Stimulated activated memory B cell treated with anti-CD40 and anti-IgM and Interleukin-4, amounts not matched to agents 10 μg/mL and 1 μg/mL and 100 μg/mL, for 72 hours (primary cell): ENCODE measurements around the gene ASGR2.
A peak's percentile ranks its signal among the peaks of the same experiment; 100 is the strongest.
"Not testable (repeated sequence)": the region's sequence is repeated elsewhere in the genome, so short reads cannot be mapped to it uniquely, and the experiment has no call there.

Experiments
- ATAC-seq: fragments of 150-1000 bp; cut with Tn5 transposase; 2 replicates; pipeline ENCODE4 v1.10.0; 2021
- H3K27ac Mint-ChIP-seq: one replicate; pipeline ENCODE4 v1.8.0; 2022; ENCODE audit warnings: mild to moderate bottlenecking, mixed read lengths
- H3K27me3 Mint-ChIP-seq: one replicate; pipeline ENCODE4 v1.8.0; 2022; ENCODE audit warnings: mixed read lengths
- H3K36me3 Mint-ChIP-seq: one replicate; pipeline ENCODE4 v1.8.0; 2022; ENCODE audit warnings: mixed read lengths
- H3K4me1 Mint-ChIP-seq: one replicate; pipeline ENCODE4 v1.8.0; 2022; ENCODE audit warnings: mixed read lengths
- H3K4me3 Mint-ChIP-seq: one replicate; pipeline ENCODE4 v1.8.0; 2022; ENCODE audit warnings: mild to moderate bottlenecking, moderate library complexity, mixed read lengths
- H3K9me3 Mint-ChIP-seq: one replicate; pipeline ENCODE4 v1.8.0; 2022; ENCODE audit warnings: mixed read lengths

Gene ASGR2, protein sequence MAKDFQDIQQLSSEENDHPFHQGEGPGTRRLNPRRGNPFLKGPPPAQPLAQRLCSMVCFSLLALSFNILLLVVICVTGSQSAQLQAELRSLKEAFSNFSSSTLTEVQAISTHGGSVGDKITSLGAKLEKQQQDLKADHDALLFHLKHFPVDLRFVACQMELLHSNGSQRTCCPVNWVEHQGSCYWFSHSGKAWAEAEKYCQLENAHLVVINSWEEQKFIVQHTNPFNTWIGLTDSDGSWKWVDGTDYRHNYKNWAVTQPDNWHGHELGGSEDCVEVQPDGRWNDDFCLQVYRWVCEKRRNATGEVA

DNA sequence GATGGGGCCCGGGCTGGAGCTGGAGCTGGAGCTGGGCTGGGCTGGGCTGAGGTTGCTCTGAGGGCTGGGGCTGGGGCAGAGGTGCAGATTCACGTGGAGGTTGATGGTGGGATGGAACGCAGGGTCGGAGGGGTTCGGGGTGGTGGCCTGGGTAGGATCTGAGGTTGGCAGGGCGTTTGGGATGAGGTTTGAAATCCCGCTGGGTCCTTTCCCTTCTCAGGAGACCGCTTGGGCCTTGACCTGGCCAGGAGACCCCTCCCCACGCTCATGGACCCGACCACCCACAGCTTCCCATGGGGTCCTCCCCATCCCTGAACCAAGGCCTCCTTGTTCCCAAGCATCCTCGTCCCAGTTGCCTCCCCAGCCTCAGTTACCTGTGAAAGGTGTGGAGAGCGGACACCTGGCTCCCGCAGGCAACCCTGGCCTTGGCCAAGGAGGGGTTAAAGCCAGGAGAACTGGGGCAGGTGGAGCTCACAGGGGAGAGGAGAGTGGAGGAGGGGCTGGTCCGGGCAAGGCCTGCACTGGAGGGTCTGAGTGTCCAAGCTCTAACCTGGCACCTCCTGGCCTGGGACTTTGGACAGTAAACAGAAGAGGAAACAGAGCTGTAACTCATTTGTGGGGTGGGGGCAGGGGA is at the start of gene ASGR2:
Gene ASGR2 (minus strand): TSS at position 582 of the 634 bp plus-strand sequence. CDS start 582 bp downstream, outside the sequence.
- Mint-ChIP-seq H3K9me3 (peaks cover 3% of the 10 kb centered on the region), H3K4me3 (no peak within 1 kb of the TSS), H3K36me3 (no peaks in the 10 kb centered on the region), H3K27me3 (peaks cover 27% of the 10 kb centered on the region), H3K4me1 (peaks cover 9% of the 10 kb centered on the region), H3K27ac (no peak within 1 kb of the TSS)
- ATAC-seq: no peak

DNA sequence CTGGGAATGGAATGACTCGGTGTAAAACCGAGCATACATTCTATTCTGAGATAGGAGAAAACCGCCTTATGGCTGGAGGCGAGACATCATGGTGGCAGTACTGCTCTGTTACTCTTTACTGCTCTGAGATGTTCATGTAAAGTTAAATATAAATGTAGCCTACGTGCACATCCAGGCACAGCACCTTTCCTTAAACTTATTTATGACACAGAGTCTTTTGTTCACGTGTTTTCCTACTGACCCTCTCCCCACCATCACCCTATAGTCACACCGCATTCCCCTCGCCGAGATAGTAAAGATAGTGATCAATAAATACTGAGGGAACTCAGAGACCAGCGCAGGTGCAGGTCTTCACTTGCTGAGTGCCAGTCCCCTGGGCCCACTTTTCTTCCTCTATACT is 44.9 kb upstream of the ASGR2 start:
- H3K4me3 Mint-ChIP-seq, H3K9me3 Mint-ChIP-seq, H3K4me1 Mint-ChIP-seq, ATAC-seq, H3K27ac Mint-ChIP-seq, H3K36me3 Mint-ChIP-seq: not testable (repeated sequence)
- peaks cover 65% of the 10 kb centered on the region for H3K27me3 Mint-ChIP-seq

DNA sequence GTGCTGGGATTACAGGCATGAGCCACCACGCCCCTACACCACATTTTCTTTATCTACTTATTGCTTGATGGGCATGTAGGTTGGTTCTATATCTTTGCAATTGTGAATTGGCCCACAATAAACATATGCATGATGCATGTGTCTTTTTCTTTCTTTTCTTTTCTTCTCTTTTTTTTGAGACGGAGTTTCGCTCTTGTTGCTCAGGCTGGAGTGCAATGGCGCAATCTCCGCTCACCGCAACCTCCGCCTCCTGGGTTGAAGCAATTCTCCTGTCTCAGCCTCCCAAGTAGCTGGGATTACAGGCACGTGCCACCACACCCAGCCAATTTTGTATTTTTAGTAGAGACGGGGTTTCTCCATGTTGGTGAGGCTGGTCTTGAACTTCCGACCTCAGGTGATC is 43.8 kb upstream of the ASGR2 start:
- not testable (repeated sequence) for H3K4me1 Mint-ChIP-seq

DNA sequence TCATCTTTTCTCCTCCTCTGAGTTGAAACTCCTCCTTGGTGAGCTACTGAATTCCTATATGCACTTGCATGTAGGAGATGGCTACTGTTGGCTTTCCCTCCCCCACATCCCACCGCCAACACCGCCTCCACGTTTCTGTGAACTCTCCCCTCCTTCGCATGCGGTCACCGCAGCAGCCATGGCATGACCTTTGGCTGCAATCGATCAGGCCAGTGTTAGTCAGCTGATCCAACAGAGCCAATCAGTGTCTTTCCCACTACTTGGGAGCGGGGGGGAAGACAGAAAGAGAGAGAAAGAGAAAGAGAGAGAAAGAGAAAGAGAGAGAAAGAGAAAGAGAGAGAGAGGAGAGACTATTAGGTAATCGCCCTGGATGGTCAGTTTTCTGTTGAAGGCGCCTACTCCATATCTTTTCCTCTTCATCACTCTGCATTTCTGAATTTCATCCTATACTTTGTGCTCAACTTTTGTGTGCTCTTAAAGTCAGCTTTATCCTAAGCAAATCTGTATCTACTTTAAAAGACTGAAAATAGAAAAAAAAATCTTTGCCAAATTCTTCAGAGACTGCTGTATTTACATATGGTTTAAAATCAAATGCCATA is 41.8 kb upstream of the ASGR2 start:
- no peak for ATAC-seq
- Mint-ChIP-seq H3K27ac (no peak overlapping the region), H3K4me3 (no peak overlapping the region), H3K27me3 (peaks cover 42% of the 10 kb centered on the region), H3K4me1 (no peaks in the 10 kb centered on the region), H3K9me3 (no peaks in the 10 kb centered on the region), H3K36me3 (no peaks in the 10 kb centered on the region)

More for the DNA sequence above, 43.8 kb upstream of the ASGR2 start:
- H3K27me3 Mint-ChIP-seq: peaks cover 55% of the 10 kb centered on the region
- H3K4me3 Mint-ChIP-seq, H3K36me3 Mint-ChIP-seq, ATAC-seq, H3K27ac Mint-ChIP-seq, H3K9me3 Mint-ChIP-seq: not testable (repeated sequence)

DNA sequence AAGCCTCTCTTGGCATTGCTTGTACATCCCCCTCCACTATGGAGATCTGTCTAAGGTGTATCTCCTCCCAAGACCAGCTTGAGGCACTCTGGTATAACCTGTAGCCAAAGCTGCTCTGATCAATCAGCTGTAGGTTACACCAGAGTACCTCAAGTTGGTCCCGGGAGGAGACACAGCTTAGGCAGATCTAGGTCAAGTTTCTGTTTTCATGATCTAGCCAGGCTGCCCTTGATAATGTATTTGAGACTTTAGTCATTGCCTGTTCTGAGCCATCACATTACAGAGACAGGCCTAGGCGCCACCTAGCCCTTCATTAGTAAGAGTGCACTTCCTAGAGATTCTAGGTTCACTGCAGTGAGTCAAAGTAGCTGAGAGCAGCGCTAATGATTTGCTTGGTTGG is 33.1 kb upstream of the ASGR2 start:
- no peak for ATAC-seq
- no peaks in the 10 kb centered on the region for H3K4me1 Mint-ChIP-seq
- H3K27me3 Mint-ChIP-seq: no peaks in the 10 kb centered on the region
- H3K9me3 Mint-ChIP-seq: no peaks in the 10 kb centered on the region
- no peak overlapping the region for H3K27ac Mint-ChIP-seq
- H3K36me3 Mint-ChIP-seq: no peaks in the 10 kb centered on the region
- no peak overlapping the region for H3K4me3 Mint-ChIP-seq

DNA sequence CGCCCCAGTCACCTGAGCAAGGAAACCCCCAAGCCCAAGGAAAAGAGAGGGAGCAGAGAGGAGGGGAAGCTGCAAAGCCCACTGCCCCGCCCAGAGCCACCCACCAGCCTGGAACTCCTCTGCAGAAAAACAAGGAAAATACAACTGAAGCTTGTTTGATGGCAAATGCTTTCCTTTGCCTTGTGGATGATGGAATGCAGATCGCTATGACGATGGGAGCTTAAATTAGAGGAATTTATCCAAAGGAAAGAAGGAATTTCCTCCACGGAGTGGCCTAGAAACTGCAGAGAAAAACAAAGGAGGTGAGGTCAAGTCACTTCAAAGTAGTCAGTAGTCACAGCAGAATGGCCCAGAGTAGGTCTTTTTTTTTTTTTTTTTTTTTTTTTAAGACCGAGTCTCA is 31.5 kb upstream of the ASGR2 start:
- no peaks in the 10 kb centered on the region for H3K9me3 Mint-ChIP-seq

DNA sequence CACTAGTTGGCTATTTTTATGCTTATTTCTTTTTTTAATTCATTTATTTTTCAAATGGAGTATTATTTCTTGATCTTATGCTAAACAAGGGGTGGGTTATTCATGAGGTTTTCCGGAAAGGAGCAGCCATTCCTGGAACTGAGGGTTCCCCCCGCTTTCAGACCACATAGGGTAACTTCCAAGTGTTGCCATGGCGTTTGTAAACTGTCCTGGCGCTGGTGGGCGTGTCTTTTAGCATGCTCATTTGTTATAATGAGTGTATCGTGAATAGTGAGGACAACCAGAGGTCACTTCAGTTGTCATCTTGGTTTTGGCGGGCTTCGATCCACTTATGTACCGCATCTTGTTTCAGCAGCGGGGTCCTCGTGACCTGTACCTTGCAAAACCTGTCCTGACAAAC is 29.6 kb upstream of the ASGR2 start:
- H3K27me3 Mint-ChIP-seq: peaks cover 26% of the 10 kb centered on the region
- no peaks in the 10 kb centered on the region for H3K4me1 Mint-ChIP-seq
- no peak overlapping the region for H3K4me3 Mint-ChIP-seq
- ATAC-seq: no peak
- H3K36me3 Mint-ChIP-seq: no peaks in the 10 kb centered on the region
- no peaks in the 10 kb centered on the region for H3K9me3 Mint-ChIP-seq
- no peak overlapping the region for H3K27ac Mint-ChIP-seq

More for the DNA sequence above, 31.5 kb upstream of the ASGR2 start:
- ATAC-seq: no peak
- Mint-ChIP-seq H3K27ac (no peak overlapping the region), H3K4me1 (no peaks in the 10 kb centered on the region), H3K4me3 (no peak overlapping the region), H3K36me3 (no peaks in the 10 kb centered on the region), H3K27me3 (peaks cover 14% of the 10 kb centered on the region)

DNA sequence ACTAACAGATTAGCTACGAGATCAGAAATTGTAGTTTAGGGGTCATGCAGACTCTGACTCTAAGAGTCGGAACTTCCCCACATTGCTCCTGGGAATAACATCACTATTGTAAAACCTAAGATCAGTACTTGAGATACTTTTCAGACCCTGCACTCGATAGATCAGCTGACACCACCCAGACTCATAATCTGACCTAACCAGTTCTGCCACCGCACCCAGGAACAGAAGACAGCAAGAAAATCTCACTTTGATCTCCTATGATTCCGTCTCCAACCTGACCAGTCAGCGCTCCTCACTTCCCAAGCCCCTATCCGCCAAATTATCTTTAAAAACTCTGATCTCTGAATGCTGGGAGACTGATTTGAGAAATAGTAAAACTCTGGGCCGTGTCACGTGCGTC is 27.2 kb upstream of the ASGR2 start:
- H3K4me3 Mint-ChIP-seq: no peak overlapping the region
- peaks cover 41% of the 10 kb centered on the region for H3K27me3 Mint-ChIP-seq
- ATAC-seq: no peak
- H3K27ac Mint-ChIP-seq: no peak overlapping the region
- no peaks in the 10 kb centered on the region for H3K36me3 Mint-ChIP-seq
- H3K9me3 Mint-ChIP-seq: no peaks in the 10 kb centered on the region
- H3K4me1 Mint-ChIP-seq: no peaks in the 10 kb centered on the region

DNA sequence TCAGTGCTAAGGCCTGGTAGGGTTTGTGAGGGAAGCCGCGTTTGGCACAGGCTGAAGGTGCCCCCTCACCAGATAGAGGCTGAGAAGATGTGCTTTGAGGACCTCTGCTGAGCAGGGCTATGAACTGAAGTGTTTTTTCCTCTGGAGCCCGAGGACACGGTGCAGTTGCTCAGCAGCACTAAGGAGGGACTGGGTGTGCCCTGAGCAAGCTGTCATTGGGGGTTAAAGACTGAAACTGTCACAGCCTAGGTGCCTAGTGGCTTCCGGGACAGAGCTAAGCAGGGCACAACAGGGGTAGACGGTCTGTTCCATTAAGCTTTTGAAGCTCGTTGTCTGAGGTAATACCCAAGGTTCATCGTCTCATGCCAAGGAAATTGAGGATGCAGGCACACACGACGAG is 24.8 kb upstream of the ASGR2 start:
- H3K4me3 Mint-ChIP-seq: no peak overlapping the region
- no peaks in the 10 kb centered on the region for H3K9me3 Mint-ChIP-seq
- H3K4me1 Mint-ChIP-seq: no peaks in the 10 kb centered on the region
- H3K27me3 Mint-ChIP-seq: peaks cover 42% of the 10 kb centered on the region
- H3K36me3 Mint-ChIP-seq: no peaks in the 10 kb centered on the region
- no peak overlapping the region for H3K27ac Mint-ChIP-seq
- ATAC-seq: no peak

DNA sequence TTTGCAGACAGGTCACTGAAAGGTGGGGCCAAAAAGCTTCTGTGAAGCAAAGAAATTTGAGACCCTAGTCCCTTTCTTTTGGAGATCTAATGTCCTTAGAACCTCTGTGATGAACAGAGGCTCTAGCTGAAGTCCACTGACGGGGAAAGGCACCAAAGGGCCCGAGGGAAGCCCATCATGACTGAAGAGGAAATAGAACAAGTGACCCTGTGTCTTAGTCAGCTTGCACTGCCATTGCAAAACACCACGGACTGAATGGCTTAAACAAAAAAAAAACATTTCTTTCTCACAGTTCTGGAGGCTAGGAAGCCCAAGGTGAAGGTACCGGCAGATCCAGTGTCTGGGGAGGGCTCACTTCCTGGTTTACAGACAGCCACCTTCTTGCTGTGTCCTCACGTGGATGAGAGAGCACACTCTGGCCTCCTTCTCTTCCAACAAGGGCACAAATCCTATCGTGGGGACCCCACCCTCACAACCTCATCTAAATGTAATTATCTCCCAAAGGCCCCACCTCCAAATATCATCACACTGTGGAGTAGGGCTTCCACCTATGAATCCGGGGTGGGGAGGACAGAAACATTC is 24.3 kb upstream of the ASGR2 start:
- no peaks in the 10 kb centered on the region for H3K4me1 Mint-ChIP-seq
- no peak for ATAC-seq
- H3K27ac Mint-ChIP-seq: no peak overlapping the region
- H3K4me3 Mint-ChIP-seq: no peak overlapping the region
- no peaks in the 10 kb centered on the region for H3K36me3 Mint-ChIP-seq
- H3K27me3 Mint-ChIP-seq: peaks cover 42% of the 10 kb centered on the region
- no peaks in the 10 kb centered on the region for H3K9me3 Mint-ChIP-seq

DNA sequence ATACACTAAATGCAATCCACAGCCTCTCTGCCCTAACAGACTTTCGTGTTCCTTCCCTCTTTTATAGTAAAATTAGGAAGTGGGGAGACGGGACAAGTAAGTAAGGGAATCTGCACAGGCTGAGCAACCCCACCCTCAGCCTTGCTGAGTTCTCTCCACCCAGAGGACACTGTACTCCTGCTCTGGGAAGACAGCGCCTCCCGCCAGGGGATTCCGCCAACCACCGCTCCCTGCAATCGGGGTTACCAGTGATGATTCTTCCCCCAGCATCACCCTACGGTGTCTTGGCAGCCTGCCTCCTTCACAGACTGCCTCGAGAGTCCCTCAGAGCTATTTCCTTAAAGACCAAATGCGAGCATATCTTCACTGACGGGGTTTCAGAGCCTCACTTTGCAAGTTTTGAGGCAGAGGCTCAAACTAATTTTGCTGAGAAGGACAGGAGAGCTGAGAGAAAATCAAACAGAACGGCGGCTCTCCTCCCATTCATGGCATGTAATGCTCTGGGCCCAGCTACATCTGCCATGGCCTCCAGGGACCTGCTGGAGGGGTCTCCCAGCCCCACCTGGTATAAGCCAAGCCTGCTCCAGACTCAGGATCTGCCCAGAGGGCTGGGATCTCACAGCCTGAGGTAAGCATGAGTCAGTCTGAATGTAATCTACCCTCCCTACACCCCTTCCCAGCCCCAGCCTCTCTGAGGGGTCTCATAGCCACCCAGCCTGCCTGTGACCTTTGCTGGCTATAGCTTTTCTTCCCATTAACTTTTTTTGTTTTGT is 22.7 kb upstream of the ASGR2 start:
- Mint-ChIP-seq H3K27me3 (peaks cover 40% of the 10 kb centered on the region), H3K4me3 (no peak overlapping the region), H3K9me3 (no peaks in the 10 kb centered on the region), H3K4me1 (peaks cover 14% of the 10 kb centered on the region), H3K36me3 (no peaks in the 10 kb centered on the region), H3K27ac (no peak overlapping the region)
- ATAC-seq: no peak

DNA sequence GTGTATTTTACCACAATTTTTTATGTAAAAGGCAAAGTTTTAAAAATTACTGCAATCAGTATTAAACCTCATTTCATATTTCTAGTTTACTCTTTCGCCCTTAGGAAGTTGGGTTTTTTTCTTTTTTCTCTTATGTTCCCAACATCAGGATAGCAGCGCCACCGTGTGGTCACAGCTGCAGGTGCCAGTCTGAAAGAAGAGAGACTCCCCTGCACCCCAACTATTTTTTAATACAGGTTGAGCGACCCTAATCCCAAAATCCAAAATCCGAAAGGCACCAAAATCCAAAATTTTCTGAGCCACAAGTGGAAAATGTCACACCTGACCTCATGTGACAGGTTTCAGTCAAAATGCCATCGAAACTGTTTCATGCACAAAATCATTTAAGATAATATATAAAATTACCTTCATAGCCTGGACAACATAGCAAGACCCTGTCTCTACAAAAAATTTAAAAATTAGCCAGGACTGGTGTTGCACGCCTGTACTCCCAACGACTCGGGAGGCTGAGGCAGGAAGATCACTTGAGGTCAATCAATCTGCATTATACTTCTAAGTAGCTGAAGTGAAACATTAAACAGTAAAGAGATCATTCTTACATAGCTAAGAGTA is 21.8 kb upstream of the ASGR2 start:
- no peak overlapping the region for H3K4me3 Mint-ChIP-seq
- no peak overlapping the region for H3K27ac Mint-ChIP-seq
- ATAC-seq: no peak

DNA sequence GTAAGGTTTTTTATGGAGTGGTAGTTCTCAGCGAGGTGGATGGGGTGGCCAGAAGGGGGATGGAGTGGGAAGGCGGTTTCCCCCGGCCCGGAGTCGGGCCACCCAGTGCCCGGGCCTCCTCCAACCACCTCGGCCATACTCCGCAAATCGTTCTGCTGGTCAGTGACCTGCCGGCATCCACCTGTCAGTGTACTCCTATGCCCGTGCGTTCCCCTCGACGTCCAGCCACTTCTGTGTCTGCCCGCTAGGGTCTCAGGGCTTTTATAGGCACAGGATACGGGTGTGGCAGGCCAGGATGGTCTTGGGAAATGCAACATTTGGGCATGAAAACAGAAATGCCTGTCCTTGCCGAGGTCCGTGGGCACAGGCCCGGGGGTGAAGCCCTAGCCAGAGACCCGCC is 19.3 kb upstream of the ASGR2 start:
- Mint-ChIP-seq H3K4me1 (peaks cover 39% of the 10 kb centered on the region), H3K9me3 (no peaks in the 10 kb centered on the region), H3K27ac (peak overlapping the region; percentile 66), H3K36me3 (no peaks in the 10 kb centered on the region), H3K4me3 (no peak overlapping the region), H3K27me3 (peaks cover 24% of the 10 kb centered on the region)
- ATAC-seq: no peak

More for the DNA sequence above, 21.8 kb upstream of the ASGR2 start:
- Mint-ChIP-seq H3K9me3 (no peaks in the 10 kb centered on the region), H3K27me3 (peaks cover 35% of the 10 kb centered on the region), H3K36me3 (no peaks in the 10 kb centered on the region), H3K4me1 (peaks cover 24% of the 10 kb centered on the region)

DNA sequence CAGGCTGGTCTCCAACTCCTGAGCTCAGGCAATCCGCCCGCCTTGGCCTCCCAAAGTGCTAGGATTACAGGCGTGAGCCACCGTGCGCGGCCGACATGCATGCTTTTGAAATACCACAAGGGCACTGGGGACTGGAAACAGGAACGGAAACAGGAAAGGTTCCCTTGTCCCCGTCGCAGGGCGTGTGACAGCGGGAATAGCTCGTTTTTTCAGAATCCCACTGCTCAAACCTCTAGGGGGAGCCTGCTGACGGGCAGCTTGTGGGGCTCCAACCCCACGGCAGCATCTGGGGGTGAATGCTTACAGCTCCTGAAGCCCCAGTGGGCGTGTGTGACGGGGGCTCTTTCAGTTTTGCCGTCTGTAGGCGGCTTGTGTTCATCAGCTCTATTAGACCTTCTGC is 18.8 kb upstream of the ASGR2 start:
- peaks cover 20% of the 10 kb centered on the region for H3K27me3 Mint-ChIP-seq
- no peaks in the 10 kb centered on the region for H3K36me3 Mint-ChIP-seq
- H3K27ac Mint-ChIP-seq: peak overlapping the region; percentile 66
- ATAC-seq: peak; percentile 73
- peaks cover 39% of the 10 kb centered on the region for H3K4me1 Mint-ChIP-seq
- no peaks in the 10 kb centered on the region for H3K9me3 Mint-ChIP-seq
- H3K4me3 Mint-ChIP-seq: peak overlapping the region; percentile 48
